Natural killer cell (primary cell): Measurements from ENCODE around the gene SOBP. TPM values are rescaled to one million over a fixed set of nuclear protein-coding genes. Genes with fewer than 3 reads are reported as not detected.

ENCODE experiments used
- ATAC-seq, 3 donors: fragments of 150-1000 bp in 2 of 3; fragments of 200-7000 bp in 1 of 3; cut with Tn5 transposase; 1 replicate in 1 of 3; 2 replicates in 2 of 3; pipeline ENCODE4 v1.10.0; 2021; ENCODE audit warnings: mild to moderate bottlenecking in 2 of 3, moderate library complexity in 2 of 3
- DNase-seq, 2 donors: peaks; one replicate each; pipeline versions ENCODE4 v3.0.0 to v3.0.0-alpha.2; 2013 to 2021; ENCODE audit warnings: mixed read lengths in 1 of 2
- H3K27ac ChIP-seq: one replicate; pipeline ENCODE4 v1.5.1; 2013; ENCODE audit warnings: mild to moderate bottlenecking, low read length
- H3K27me3 ChIP-seq: one replicate; pipeline ENCODE4 v1.6.1; 2013; ENCODE audit warnings: low read length; ENCODE audit not compliant: control insufficient read depth, insufficient read depth
- H3K36me3 ChIP-seq: one replicate; pipeline ENCODE4 v1.6.1; 2013; ENCODE audit warnings: low read length; ENCODE audit not compliant: control insufficient read depth, insufficient read depth
- H3K4me1 ChIP-seq: one replicate; pipeline ENCODE4 v1.6.1; 2013; ENCODE audit warnings: low read length; ENCODE audit not compliant: control insufficient read depth, insufficient read depth
- H3K4me3 ChIP-seq: one replicate; pipeline ENCODE4 v1.5.1; 2013; ENCODE audit warnings: low read length
- H3K9me3 ChIP-seq: one replicate; pipeline ENCODE4 v1.6.1; 2013; ENCODE audit warnings: low read length; ENCODE audit not compliant: control insufficient read depth, insufficient read depth
- H3K27ac Mint-ChIP-seq, 2 donors: one replicate each; pipeline ENCODE4 v1.8.0; 2022; ENCODE audit warnings: mild to moderate bottlenecking in 2 of 2, mixed read lengths in 2 of 2, moderate library complexity in 1 of 2
- H3K27me3 Mint-ChIP-seq, 2 donors: one replicate each; pipeline ENCODE4 v1.8.0; 2022; ENCODE audit warnings: low read depth in 2 of 2, mixed read lengths in 2 of 2
- H3K36me3 Mint-ChIP-seq: one replicate; pipeline ENCODE4 v1.8.0; 2022; ENCODE audit warnings: mixed read lengths
- H3K4me1 Mint-ChIP-seq, 2 donors: one replicate each; pipeline ENCODE4 v1.8.0; 2022; ENCODE audit warnings: mixed read lengths in 2 of 2
- H3K4me3 Mint-ChIP-seq: one replicate; pipeline ENCODE4 v1.8.0; 2022; ENCODE audit warnings: mild to moderate bottlenecking, moderate library complexity, mixed read lengths
- H3K9me3 Mint-ChIP-seq, 2 donors: one replicate each; pipeline ENCODE4 v1.8.0; 2022; ENCODE audit warnings: mixed read lengths in 2 of 2
- CTCF ChIP-seq: fragments of 200-600 bp; IDR thresholded peaks from one replicate; pipeline ENCODE4 v1.8.0; 2022; ENCODE audit warnings: antibody characterized with exemption
- WGBS: methylation state at CpG from one replicate; pipeline ENCODE4 v1.1.7; 2013; ENCODE audit warnings: missing lambda C conversion rate; ENCODE audit not compliant: insufficient coverage; 5-methylcytosine and 5-hydroxymethylcytosine counted together
- intact Hi-C: fragments of 100-400 bp; cut with micrococcal nuclease; formaldehyde crosslinking; loops from one replicate; pipeline ENCODE4 v1.14.2; 2022
- total RNA-seq, 4 donors: library from RNA; stranded (reverse); fragments of 120-200 nt in 1 of 4; gene quantifications; one replicate each; pipeline versions ENCODE4 v1.2.3 to v1.2.4, GENCODE V29; 2013 to 2022

The SOBP gene
- total RNA-seq, 3 donors from 2014 or later (not counting 1 experiment from before 2014, with no cell fraction given): 0.16 TPM; not detected in 1

- Mint-ChIP-seq H3K36me3 (no peaks in the 10 kb centered on the region), H3K4me1 (peaks cover 30 to 42% of the 10 kb centered on the region in 2 donors), H3K9me3 (no peaks in the 10 kb centered on the region), H3K4me3 (no peak overlapping the region), H3K27ac (no peak overlapping the region), H3K27me3 (no peaks in the 10 kb centered on the region)
- Histone ChIP-seq H3K27me3 (no peaks in the 10 kb centered on the region), H3K4me1 (peaks cover 22% of the 10 kb centered on the region), H3K27ac (no peak overlapping the region), H3K36me3 (no peaks in the 10 kb centered on the region), H3K4me3 (no peak overlapping the region), H3K9me3 (no peaks in the 10 kb centered on the region)
- WGBS: 95% methylated on average over 6 of the region's 6 CpGs
- DNase-seq (no peak), ATAC-seq (no peak)
- intact Hi-C loops: no loop called here
- no peak for TF ChIP-seq CTCF
These were observed 131.5 kb downstream of the SOBP start for GRCh38 chr6:107621229-107621937.

- ATAC-seq (no peak), DNase-seq (no peak)
- no peaks in the 10 kb centered on the region for H3K27me3 ChIP-seq
- H3K27ac Mint-ChIP-seq: no peak overlapping the region
- H3K4me1 Mint-ChIP-seq: peaks cover 30 to 42% of the 10 kb centered on the region in 2 donors
- no peaks in the 10 kb centered on the region for H3K9me3 ChIP-seq
- intact Hi-C loops: no loop called here
- peaks cover 22% of the 10 kb centered on the region for H3K4me1 ChIP-seq
- H3K36me3 ChIP-seq: no peaks in the 10 kb centered on the region
- no peak overlapping the region for H3K4me3 Mint-ChIP-seq
- no peaks in the 10 kb centered on the region for H3K9me3 Mint-ChIP-seq
- no peaks in the 10 kb centered on the region for H3K36me3 Mint-ChIP-seq
- no peak overlapping the region for H3K4me3 ChIP-seq
- no peaks in the 10 kb centered on the region for H3K27me3 Mint-ChIP-seq
- no peak for TF ChIP-seq CTCF
- H3K27ac ChIP-seq: no peak overlapping the region
- WGBS: 100% methylated on average over 1 of the region's 1 CpG
These were observed 132.4 kb downstream of the SOBP start for GRCh38 chr6:107622269-107622668.

GRCh38 chr6:107624050-107624449 lies 134.1 kb downstream of the SOBP start:
- ATAC-seq (no peak), DNase-seq (no peak)
- Mint-ChIP-seq H3K4me3 (no peak overlapping the region), H3K9me3 (no peaks in the 10 kb centered on the region), H3K4me1 (peaks cover 20 to 32% of the 10 kb centered on the region in 2 donors), H3K27ac (no peak overlapping the region), H3K27me3 (peaks cover 0 to 3% of the 10 kb centered on the region in 2 donors), H3K36me3 (no peaks in the 10 kb centered on the region)
- Histone ChIP-seq H3K27ac (no peak overlapping the region), H3K36me3 (no peaks in the 10 kb centered on the region), H3K4me3 (no peak overlapping the region), H3K27me3 (no peaks in the 10 kb centered on the region), H3K9me3 (no peaks in the 10 kb centered on the region), H3K4me1 (peaks cover 12% of the 10 kb centered on the region)
- intact Hi-C loops: no loop called here
- TF ChIP-seq CTCF: no peak
- WGBS: 95% methylated on average over 3 of the region's 3 CpGs

GRCh38 chr6:107624541-107624940 lies 134.6 kb downstream of the SOBP start:
- Histone ChIP-seq H3K9me3 (no peaks in the 10 kb centered on the region), H3K4me1 (peaks cover 7% of the 10 kb centered on the region), H3K27me3 (no peaks in the 10 kb centered on the region), H3K4me3 (no peak overlapping the region), H3K27ac (no peak overlapping the region), H3K36me3 (no peaks in the 10 kb centered on the region)
- no peak for DNase-seq
- Mint-ChIP-seq H3K4me3 (no peak overlapping the region), H3K27me3 (peaks cover 2 to 3% of the 10 kb centered on the region in 2 donors), H3K36me3 (no peaks in the 10 kb centered on the region), H3K27ac (no peak overlapping the region), H3K9me3 (no peaks in the 10 kb centered on the region), H3K4me1 (peaks cover 17 to 27% of the 10 kb centered on the region in 2 donors)
- TF ChIP-seq CTCF: no peak
- 100% methylated on average over 1 of the region's 1 CpG for WGBS
- no peak for ATAC-seq
- intact Hi-C loops: no loop called here
